ENCODE results near the gene PFDN6. TPM values are rescaled to one million over a fixed set of nuclear protein-coding genes. Genes with fewer than 3 reads are reported as not detected.

PFDN6 gene
- total and polyA plus RNA-seq, 2 of the 13 experiments (the other 11 are each of a cell fraction or from before 2014, with no cell fraction given): 75.5 to 87.0 TPM

- TF ChIP-seq PRDM4 (CRISPR knock-in tag; IDR thresholded peaks at IDR 0.05; ENCODE audit: borderline replicate concordance) (no peak; the same call in 1 of the 2 replicates), ZBTB39 (CRISPR knock-in tag; IDR thresholded peaks at IDR 0.05) (no peak), KMT2B (CRISPR knock-in tag; IDR thresholded peaks at IDR 0.05) (peak; percentile 81), NONO (IDR thresholded peaks at IDR 0.05) (no peak), NONO (CRISPR knock-in tag; conservative IDR thresholded peaks at IDR 0.05) (peak; percentile 70; the same call in 1 of the 2 replicates), RBAK (CRISPR knock-in tag; IDR thresholded peaks at IDR 0.05) (no peak), ZNF512 (CRISPR knock-in tag; IDR thresholded peaks at IDR 0.05) (no peak), TIGD3 (CRISPR knock-in tag; IDR thresholded peaks at IDR 0.05; ENCODE audit: borderline replicate concordance) (no peak), DMAP1 (CRISPR knock-in tag; IDR thresholded peaks at IDR 0.05) (peak; percentile 84), ZNF333 (CRISPR knock-in tag; IDR thresholded peaks at IDR 0.05; ENCODE audit: borderline replicate concordance) (peak; percentile 97), PHF21A (CRISPR knock-in tag; IDR thresholded peaks at IDR 0.05) (peak; percentile 79), ZNF768 (CRISPR knock-in tag; IDR thresholded peaks at IDR 0.05) (peak; percentile 66; the same call in 1 of the 2 replicates), SNAPC2 (CRISPR knock-in tag; IDR thresholded peaks at IDR 0.05) (no peak), KMT2A (CRISPR knock-in tag; IDR thresholded peaks at IDR 0.05) (peak; percentile 85), ZNF724P (CRISPR knock-in tag; IDR thresholded peaks at IDR 0.05; ENCODE audit: borderline replicate concordance) (0 out of 2 replicates have a peak, but pooled peaks have one; percentile 8), HNF4A (CRISPR knock-in tag; IDR thresholded peaks at IDR 0.05) (peak; percentile 4; the same call in 1 of the 2 replicates), SMC3 (IDR thresholded peaks at IDR 0.05; ENCODE audit: low read length) (peak; percentile 56), MTF2 (CRISPR knock-in tag; IDR thresholded peaks at IDR 0.05; ENCODE audit: borderline replicate concordance) (no peak), NKX3-1 (CRISPR knock-in tag; IDR thresholded peaks at IDR 0.05) (no peak), TBL1XR1 (IDR thresholded peaks at IDR 0.05; ENCODE audit: borderline replicate concordance, low read length, partially characterized antibody) (peak; percentile 50), AKAP8 (CRISPR knock-in tag; IDR thresholded peaks at IDR 0.05) (no peak), ZNF224 (CRISPR knock-in tag; IDR thresholded peaks at IDR 0.05) (peak; percentile 84; the same call in 1 of the 2 replicates), ZFAT (CRISPR knock-in tag; conservative IDR thresholded peaks at IDR 0.05) (no peak)
Observed at GRCh38 chr6:33299237-33299944, 10.0 kb downstream of the PFDN6 start (continued).
